OCI-LY3 (cell line): Measurements from ENCODE around the gene IGFALS.

Experiments used
- H2AFZ ChIP-seq: fragments of 200-600, 300-600 bp; shearing (Covaris generic); 2 replicates; pipeline ENCODE4 v1.6.0; 2014; ENCODE audit warnings: antibody characterized with exemption, low read depth, low read length
- H3K27ac ChIP-seq: fragments of 200-600, 300-600 bp; sonication (generic); 2 replicates; pipeline ENCODE4 v1.5.1; 2014; ENCODE audit warnings: mild to moderate bottlenecking, low read length, moderate library complexity, mixed read lengths
- H3K27me3 ChIP-seq: fragments of 200-600, 300-600 bp; sonication (generic); 2 replicates; pipeline ENCODE4 v1.6.1; 2014; ENCODE audit warnings: low read depth, low read length, mixed read lengths
- H3K36me3 ChIP-seq: fragments of 200-600, 300-600 bp; sonication (generic); replicated peaks from 2 replicates; pipeline ENCODE3; 2014; ENCODE audit warnings: low read depth, low read length, mixed read lengths
- H3K4me1 ChIP-seq: fragments of 300-600, 200-600 bp; sonication (generic); 2 replicates; pipeline ENCODE4 v1.6.1; 2014; ENCODE audit warnings: low read length, mixed read lengths
- H3K4me2 ChIP-seq: fragments of 200-600, 300-600 bp; sonication (generic); 2 replicates; pipeline ENCODE4 v1.6.1; 2014; ENCODE audit warnings: low read length, mixed read lengths
- H3K4me3 ChIP-seq: fragments of 300-600, 200-600 bp; sonication (generic); 2 replicates; pipeline ENCODE4 v1.5.1; 2014; ENCODE audit warnings: antibody characterized with exemption, mild to moderate bottlenecking, low read length, moderate library complexity
- H3K79me2 ChIP-seq: fragments of 300-600, 200-600 bp; shearing (Covaris generic); 2 replicates; pipeline ENCODE4 v1.6.1; 2014; ENCODE audit warnings: mild to moderate bottlenecking, low read length, mixed read lengths
- H3K9ac ChIP-seq: fragments of 300-600, 200-600 bp; shearing (Covaris generic); 2 replicates; pipeline ENCODE4 v1.6.0; 2014; ENCODE audit warnings: mild to moderate bottlenecking, low read length, moderate library complexity
- H3K9me3 ChIP-seq: fragments of 200-600, 300-600 bp; shearing (Covaris generic); 2 replicates; pipeline ENCODE4 v1.6.1; 2014; ENCODE audit warnings: low read length, mixed read lengths; ENCODE audit not compliant: insufficient read depth
- H4K20me1 ChIP-seq: fragments of 200-600, 300-600 bp; sonication (generic); 2 replicates; pipeline ENCODE4 v1.6.1; 2016; ENCODE audit warnings: low read length, mixed read lengths; ENCODE audit not compliant: insufficient read depth
- EZH2phosphoT487 ChIP-seq: fragments of 200-600 bp; shearing (Covaris generic); IDR thresholded peaks from 2 replicates; pipeline ENCODE4 v1.6.1; 2018; ENCODE audit warnings: antibody characterized with exemption, mixed run types, low read depth
- TF ChIP-seq, protein P1 (sequence below): fragments of 200-600, 300-600 bp; sonication (generic); IDR thresholded peaks from 2 replicates; pipeline ENCODE4 v1.5.1; 2014; ENCODE audit warnings: antibody characterized with exemption, low read length, low read depth

Gene IGFALS

DNA sequence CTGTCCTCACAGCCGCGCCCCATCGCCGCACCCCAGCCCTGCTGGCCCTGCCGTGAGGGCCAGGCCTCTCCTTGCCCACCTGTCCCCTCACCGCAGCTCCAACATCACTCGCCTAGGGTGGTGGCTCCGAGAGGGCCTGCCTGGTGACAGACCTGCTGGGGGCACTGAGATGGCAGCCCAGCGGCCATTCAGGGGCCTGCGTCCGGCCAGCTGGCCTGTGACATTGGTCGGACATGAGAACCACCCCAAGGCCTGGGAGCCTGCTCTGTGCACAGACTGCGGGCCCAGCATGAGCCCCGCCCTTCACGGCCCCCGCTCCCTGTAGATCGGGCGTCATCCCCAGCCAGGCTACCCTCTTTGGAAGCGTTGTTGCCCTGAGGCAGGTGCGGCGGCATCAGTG, 34.0 kb downstream of the IGFALS start:
- H3K9ac ChIP-seq = no peak overlapping the region
- H3K36me3 ChIP-seq = no peaks in the 10 kb centered on the region
- H3K9me3 ChIP-seq = no peaks in the 10 kb centered on the region
- no peaks in the 10 kb centered on the region for H4K20me1 ChIP-seq
- TF ChIP-seq, protein P1, sequence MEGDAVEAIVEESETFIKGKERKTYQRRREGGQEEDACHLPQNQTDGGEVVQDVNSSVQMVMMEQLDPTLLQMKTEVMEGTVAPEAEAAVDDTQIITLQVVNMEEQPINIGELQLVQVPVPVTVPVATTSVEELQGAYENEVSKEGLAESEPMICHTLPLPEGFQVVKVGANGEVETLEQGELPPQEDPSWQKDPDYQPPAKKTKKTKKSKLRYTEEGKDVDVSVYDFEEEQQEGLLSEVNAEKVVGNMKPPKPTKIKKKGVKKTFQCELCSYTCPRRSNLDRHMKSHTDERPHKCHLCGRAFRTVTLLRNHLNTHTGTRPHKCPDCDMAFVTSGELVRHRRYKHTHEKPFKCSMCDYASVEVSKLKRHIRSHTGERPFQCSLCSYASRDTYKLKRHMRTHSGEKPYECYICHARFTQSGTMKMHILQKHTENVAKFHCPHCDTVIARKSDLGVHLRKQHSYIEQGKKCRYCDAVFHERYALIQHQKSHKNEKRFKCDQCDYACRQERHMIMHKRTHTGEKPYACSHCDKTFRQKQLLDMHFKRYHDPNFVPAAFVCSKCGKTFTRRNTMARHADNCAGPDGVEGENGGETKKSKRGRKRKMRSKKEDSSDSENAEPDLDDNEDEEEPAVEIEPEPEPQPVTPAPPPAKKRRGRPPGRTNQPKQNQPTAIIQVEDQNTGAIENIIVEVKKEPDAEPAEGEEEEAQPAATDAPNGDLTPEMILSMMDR = no peak
- TF ChIP-seq EZH2phosphoT487 = no peak
- no peak overlapping the region for H3K4me2 ChIP-seq
- no peaks in the 10 kb centered on the region for H3K27me3 ChIP-seq
- no peak overlapping the region for H3K27ac ChIP-seq
- no peaks in the 10 kb centered on the region for H3K4me1 ChIP-seq
- H2AFZ ChIP-seq = no peak overlapping the region
- H3K79me2 ChIP-seq = no peaks in the 10 kb centered on the region
- no peak overlapping the region for H3K4me3 ChIP-seq

GRCh38 chr16:1758923-1759322, 34.6 kb downstream of the IGFALS start:
- Histone ChIP-seq H3K27ac (no peak overlapping the region), H3K9ac (no peak overlapping the region), H4K20me1 (no peaks in the 10 kb centered on the region), H3K4me3 (no peak overlapping the region), H3K79me2 (no peaks in the 10 kb centered on the region), H3K4me2 (no peak overlapping the region), H3K9me3 (no peaks in the 10 kb centered on the region), H3K27me3 (no peaks in the 10 kb centered on the region), H3K36me3 (no peaks in the 10 kb centered on the region), H3K4me1 (no peaks in the 10 kb centered on the region), H2AFZ (no peak overlapping the region)
- TF ChIP-seq, protein P1 = no peak

DNA sequence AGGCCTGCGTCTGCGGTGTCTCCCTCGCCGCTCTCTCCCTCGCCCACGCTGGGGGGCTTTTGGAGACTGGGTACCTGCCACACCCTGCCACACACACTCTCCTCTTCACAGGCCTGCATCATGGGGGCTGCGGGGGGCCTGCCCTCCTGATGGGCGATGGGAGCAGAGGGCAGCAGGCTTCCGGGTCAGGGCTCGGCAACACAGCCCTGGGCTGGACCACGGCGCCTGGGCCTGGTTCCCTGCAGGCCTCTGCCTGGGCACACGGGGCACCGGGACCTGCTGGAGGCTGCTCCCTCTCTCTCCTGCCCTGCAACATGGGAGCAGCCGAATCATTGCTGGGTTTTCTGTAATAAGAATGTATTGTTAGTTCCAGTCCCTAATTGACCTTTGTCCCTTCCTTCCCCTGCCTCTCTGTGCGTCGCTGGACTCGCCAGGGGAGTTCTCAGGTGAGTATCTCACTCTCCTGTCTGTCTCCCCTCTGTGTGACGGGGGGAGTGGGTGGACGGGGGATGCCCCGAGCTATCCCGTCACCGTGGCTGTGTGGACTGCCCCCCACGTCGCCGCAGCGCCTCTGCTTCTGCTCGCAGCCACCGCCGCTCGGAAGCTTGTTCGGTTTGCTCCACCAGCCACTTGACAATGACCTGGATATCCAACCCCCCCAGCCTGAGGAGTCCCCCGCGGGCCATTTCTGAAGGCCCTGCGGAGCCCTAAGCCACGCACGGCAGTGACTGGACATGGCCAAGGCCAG, 35.6 kb downstream of the IGFALS start:
- H3K4me1 ChIP-seq = no peaks in the 10 kb centered on the region
- H3K4me2 ChIP-seq = no peak overlapping the region
- H3K36me3 ChIP-seq = no peaks in the 10 kb centered on the region
- H3K79me2 ChIP-seq = no peaks in the 10 kb centered on the region
- H3K9me3 ChIP-seq = no peaks in the 10 kb centered on the region
- no peak overlapping the region for H3K27ac ChIP-seq
- no peak overlapping the region for H3K9ac ChIP-seq
- H3K27me3 ChIP-seq = no peaks in the 10 kb centered on the region
- H3K4me3 ChIP-seq = no peak overlapping the region
- H2AFZ ChIP-seq = no peak overlapping the region
- no peaks in the 10 kb centered on the region for H4K20me1 ChIP-seq
- TF ChIP-seq EZH2phosphoT487 = no peak
- TF ChIP-seq, protein P1 = no peak

DNA sequence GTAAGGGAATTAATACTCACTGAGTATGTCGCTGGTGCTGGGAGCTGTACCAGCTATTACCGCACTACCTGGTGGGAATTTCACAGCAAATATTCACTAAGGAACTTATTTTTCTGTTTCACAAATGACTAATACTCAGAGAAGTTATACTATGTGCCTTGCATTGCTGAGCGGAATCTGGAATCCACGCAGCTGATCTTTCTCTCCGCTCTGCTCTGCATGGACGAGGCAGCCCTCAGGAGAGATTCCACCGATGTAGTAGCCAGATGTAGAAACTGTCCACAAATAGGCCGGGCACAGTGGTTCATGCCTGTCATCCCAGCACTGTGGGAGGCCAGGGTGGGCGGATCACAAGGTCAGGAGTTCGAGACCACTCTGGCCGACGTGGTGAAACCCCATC, 39.3 kb downstream of the IGFALS start:
- no peak overlapping the region for H3K27ac ChIP-seq
- H3K4me1 ChIP-seq = no peaks in the 10 kb centered on the region
- no peaks in the 10 kb centered on the region for H3K27me3 ChIP-seq
- H3K9me3 ChIP-seq = no peaks in the 10 kb centered on the region
- no peaks in the 10 kb centered on the region for H3K79me2 ChIP-seq
- no peak overlapping the region for H3K4me3 ChIP-seq
- peaks cover 3% of the 10 kb centered on the region for H3K36me3 ChIP-seq
- no peak overlapping the region for H3K4me2 ChIP-seq
- no peak overlapping the region for H3K9ac ChIP-seq
- H4K20me1 ChIP-seq = no peaks in the 10 kb centered on the region
- no peak for TF ChIP-seq EZH2phosphoT487
- TF ChIP-seq, protein P1 = no peak
- H2AFZ ChIP-seq = no peak overlapping the region
